Loucy (cell line): ENCODE measurements around the gene EXOSC7.
"Not testable (repeated sequence)": the region's sequence is repeated elsewhere in the genome, so short reads cannot be mapped to it uniquely, and the experiment has no call there.

Source experiments
- H2AFZ ChIP-seq: fragments of 200-600 bp; sonication (generic); 2 replicates; pipeline ENCODE4 v1.6.0; 2016; ENCODE audit warnings: antibody characterized with exemption, mild to moderate bottlenecking, low read length, moderate library complexity
- H3F3A ChIP-seq: fragments of 200-600 bp; 2 replicates; pipeline ENCODE4 v1.6.0; 2016; ENCODE audit warnings: antibody characterized with exemption, low read depth, mild to moderate bottlenecking
- H3K27me3 ChIP-seq: fragments of 200-600 bp; sonication (generic); 2 replicates; pipeline ENCODE4 v1.6.1; 2014; ENCODE audit warnings: low read length, mild to moderate bottlenecking; ENCODE audit not compliant: insufficient read depth, poor library complexity, severe bottlenecking
- H3K36me3 ChIP-seq: fragments of 200-600 bp; sonication (generic); 2 replicates; pipeline ENCODE4 v1.6.1; 2016; ENCODE audit warnings: low read length; ENCODE audit not compliant: insufficient read depth
- H3K4me1 ChIP-seq: fragments of 200-600 bp; sonication (generic); 2 replicates; pipeline ENCODE4 v1.5.1; 2014; ENCODE audit warnings: low read length, mild to moderate bottlenecking; ENCODE audit not compliant: insufficient read depth, poor library complexity, severe bottlenecking
- H3K4me2 ChIP-seq: fragments of 200-600 bp; sonication (generic); 2 replicates; pipeline ENCODE4 v1.6.0; 2014; ENCODE audit warnings: antibody characterized with exemption, low read length, low read depth, mild to moderate bottlenecking; ENCODE audit not compliant: poor library complexity, severe bottlenecking
- H3K4me3 ChIP-seq: fragments of 200-600 bp; sonication (generic); 2 replicates; pipeline ENCODE4 v1.5.1; 2014; ENCODE audit warnings: low read length, mild to moderate bottlenecking, mixed read lengths; ENCODE audit not compliant: poor library complexity, severe bottlenecking
- H3K79me2 ChIP-seq: fragments of 200-600 bp; sonication (generic); 2 replicates; pipeline ENCODE4 v1.6.1; 2014; ENCODE audit warnings: low read length; ENCODE audit not compliant: insufficient read depth
- H3K9ac ChIP-seq: fragments of 200-600 bp; sonication (generic); 2 replicates; pipeline ENCODE4 v1.6.0; 2014; ENCODE audit warnings: mild to moderate bottlenecking, low read depth, low read length, moderate library complexity; ENCODE audit not compliant: poor library complexity, severe bottlenecking
- H3K9me2 ChIP-seq: fragments of 200-600 bp; sonication (generic); replicated peaks from 2 replicates; pipeline ENCODE4 v1.6.1; 2016; ENCODE audit warnings: low read depth, low read length, mixed read lengths
- H3K9me3 ChIP-seq: fragments of 200-600 bp; sonication (generic); 2 replicates; pipeline ENCODE4 v1.6.1; 2014; ENCODE audit warnings: mild to moderate bottlenecking, antibody characterized with exemption, low read length, low read depth; ENCODE audit not compliant: insufficient read depth
- H4K20me1 ChIP-seq: fragments of 200-600 bp; sonication (generic); 2 replicates; pipeline ENCODE4 v1.6.0; 2014; ENCODE audit warnings: antibody characterized with exemption, low read length, mild to moderate bottlenecking; ENCODE audit not compliant: insufficient read depth, poor library complexity, severe bottlenecking
- CTCF ChIP-seq: fragments of 200-600 bp; sonication (generic); conservative IDR thresholded peaks from 2 replicates; pipeline ENCODE4 v1.5.1; 2014; ENCODE audit warnings: mild to moderate bottlenecking, antibody characterized with exemption, low read length
- EZH2phosphoT487 ChIP-seq: fragments of 200-600 bp; IDR thresholded peaks from 2 replicates; pipeline ENCODE4 v1.6.1; 2018; ENCODE audit warnings: antibody characterized with exemption, mild to moderate bottlenecking, moderate library complexity, borderline replicate concordance

Gene EXOSC7

GRCh38 chr3:45051685-45052084, 75.6 kb downstream of the EXOSC7 start:
- Histone ChIP-seq H3F3A (no peaks in the 10 kb centered on the region), H3K9ac (no peak overlapping the region), H4K20me1 (no peaks in the 10 kb centered on the region), H3K79me2 (no peaks in the 10 kb centered on the region), H3K4me2 (no peak overlapping the region), H3K36me3 (no peaks in the 10 kb centered on the region), H3K9me3 (no peaks in the 10 kb centered on the region), H3K9me2 (no peaks in the 10 kb centered on the region), H3K4me3 (no peak overlapping the region), H3K4me1 (no peaks in the 10 kb centered on the region), H3K27me3 (no peaks in the 10 kb centered on the region), H2AFZ (no peak overlapping the region)
- TF ChIP-seq EZH2phosphoT487 (no peak), CTCF (no peak)

- H3K9me3 ChIP-seq, H3K4me3 ChIP-seq, H3K9ac ChIP-seq, H3K27me3 ChIP-seq, H2AFZ ChIP-seq, H3K9me2 ChIP-seq, H3K79me2 ChIP-seq, H3F3A ChIP-seq, H4K20me1 ChIP-seq, H3K36me3 ChIP-seq, H3K4me2 ChIP-seq, H3K4me1 ChIP-seq: not testable (repeated sequence)
Measured at GRCh38 chr3:45053805-45054195, 77.8 kb downstream of the EXOSC7 start.

- H3K9me2 ChIP-seq = no peaks in the 10 kb centered on the region
- no peak overlapping the region for H3K4me3 ChIP-seq
- H3K27me3 ChIP-seq = no peaks in the 10 kb centered on the region
- H3F3A ChIP-seq = no peaks in the 10 kb centered on the region
- no peaks in the 10 kb centered on the region for H4K20me1 ChIP-seq
- H3K79me2 ChIP-seq = no peaks in the 10 kb centered on the region
- TF ChIP-seq EZH2phosphoT487 (no peak), CTCF (no peak)
- no peak overlapping the region for H3K9ac ChIP-seq
- H3K36me3 ChIP-seq = no peaks in the 10 kb centered on the region
- no peaks in the 10 kb centered on the region for H3K4me1 ChIP-seq
- H3K9me3 ChIP-seq = no peaks in the 10 kb centered on the region
- H3K4me2 ChIP-seq = no peak overlapping the region
- H2AFZ ChIP-seq = no peak overlapping the region
Measured at GRCh38 chr3:45054196-45054857, 78.3 kb downstream of the EXOSC7 start.

GRCh38 chr3:45055032-45055410, 79.0 kb downstream of the EXOSC7 start:
- Histone ChIP-seq H3K27me3 (no peaks in the 10 kb centered on the region), H3K79me2 (no peaks in the 10 kb centered on the region), H3K36me3 (no peaks in the 10 kb centered on the region), H3K4me2 (no peak overlapping the region), H3K4me3 (no peak overlapping the region), H3F3A (no peaks in the 10 kb centered on the region), H2AFZ (no peak overlapping the region), H4K20me1 (no peaks in the 10 kb centered on the region), H3K9me2 (no peaks in the 10 kb centered on the region), H3K9ac (no peak overlapping the region), H3K4me1 (no peaks in the 10 kb centered on the region), H3K9me3 (no peaks in the 10 kb centered on the region)
- TF ChIP-seq EZH2phosphoT487 (no peak), CTCF (no peak)
